Peyer's patch (tissue), 4 donors: ENCODE data around the gene MED1.

Experiments used
- POLR2A ChIP-seq, 2 donors: fragments of 450-650 bp; IDR thresholded peaks; one replicate each; pipeline ENCODE4 v1.5.1; 2017; ENCODE audit warnings: antibody characterized with exemption in 2 of 2, mild to moderate bottlenecking in 2 of 2, moderate library complexity in 2 of 2
- TF ChIP-seq, protein P1 (sequence below), 6 experiments: fragments of 450-650 bp in 4 of 6; fragments of 200-600 bp in 2 of 6; sonication (generic) in 1 of 6; IDR thresholded peaks; one replicate each; pipeline ENCODE4 v1.5.1; 2017 to 2019; ENCODE audit warnings: antibody characterized with exemption in 6 of 6, mild to moderate bottlenecking in 3 of 6, moderate library complexity in 1 of 6

DNA sequence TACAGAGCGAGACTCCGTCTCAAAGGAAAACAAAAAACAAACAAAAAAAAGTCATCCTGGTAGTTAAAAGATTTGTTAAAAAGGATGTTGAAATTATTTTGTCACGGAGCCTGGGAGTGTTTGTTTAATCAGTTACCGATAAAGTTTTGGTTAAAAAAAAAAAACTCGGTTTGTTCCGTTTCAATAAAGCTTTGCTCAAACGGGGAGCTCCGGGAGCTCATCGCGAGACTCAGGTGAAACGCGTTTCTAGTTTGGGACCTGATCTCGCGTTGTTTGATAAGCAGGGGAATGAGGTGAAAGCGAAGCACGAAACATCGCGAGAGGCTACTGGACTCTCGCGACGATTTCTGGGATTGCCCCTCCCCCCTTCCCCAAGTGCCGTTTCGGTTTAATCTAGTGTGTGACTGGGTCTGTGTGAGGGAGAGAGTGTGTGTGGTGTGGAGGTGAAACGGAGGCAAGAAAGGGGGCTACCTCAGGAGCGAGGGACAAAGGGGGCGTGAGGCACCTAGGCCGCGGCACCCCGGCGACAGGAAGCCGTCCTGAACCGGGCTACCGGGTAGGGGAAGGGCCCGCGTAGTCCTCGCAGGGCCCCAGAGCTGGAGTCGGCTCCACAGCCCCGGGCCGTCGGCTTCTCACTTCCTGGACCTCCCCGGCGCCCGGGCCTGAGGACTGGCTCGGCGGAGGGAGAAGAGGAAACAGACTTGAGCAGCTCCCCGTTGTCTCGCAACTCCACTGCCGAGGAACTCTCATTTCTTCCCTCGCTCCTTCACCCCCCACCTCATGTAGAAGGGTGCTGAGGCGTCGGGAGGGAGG is 10.3 kb upstream of the MED1 start, which contains the start of gene CDK12:
- TF ChIP-seq, protein P1, sequence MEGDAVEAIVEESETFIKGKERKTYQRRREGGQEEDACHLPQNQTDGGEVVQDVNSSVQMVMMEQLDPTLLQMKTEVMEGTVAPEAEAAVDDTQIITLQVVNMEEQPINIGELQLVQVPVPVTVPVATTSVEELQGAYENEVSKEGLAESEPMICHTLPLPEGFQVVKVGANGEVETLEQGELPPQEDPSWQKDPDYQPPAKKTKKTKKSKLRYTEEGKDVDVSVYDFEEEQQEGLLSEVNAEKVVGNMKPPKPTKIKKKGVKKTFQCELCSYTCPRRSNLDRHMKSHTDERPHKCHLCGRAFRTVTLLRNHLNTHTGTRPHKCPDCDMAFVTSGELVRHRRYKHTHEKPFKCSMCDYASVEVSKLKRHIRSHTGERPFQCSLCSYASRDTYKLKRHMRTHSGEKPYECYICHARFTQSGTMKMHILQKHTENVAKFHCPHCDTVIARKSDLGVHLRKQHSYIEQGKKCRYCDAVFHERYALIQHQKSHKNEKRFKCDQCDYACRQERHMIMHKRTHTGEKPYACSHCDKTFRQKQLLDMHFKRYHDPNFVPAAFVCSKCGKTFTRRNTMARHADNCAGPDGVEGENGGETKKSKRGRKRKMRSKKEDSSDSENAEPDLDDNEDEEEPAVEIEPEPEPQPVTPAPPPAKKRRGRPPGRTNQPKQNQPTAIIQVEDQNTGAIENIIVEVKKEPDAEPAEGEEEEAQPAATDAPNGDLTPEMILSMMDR (IDR thresholded peaks at IDR 0.05), result no peak
- peak; percentile 88 to 91 for TF ChIP-seq POLR2A (IDR thresholded peaks at IDR 0.05)
